Activated B cell treated with CpG ODN at 0.5 μM for 24 hours (primary cell): ENCODE results near the gene ST6GALNAC3. TPM values are rescaled to one million over a fixed set of nuclear protein-coding genes. Genes with fewer than 3 reads are reported as not detected.

ENCODE experiments used
- ATAC-seq: fragments of 200-7000 bp; cut with Tn5 transposase; one replicate; pipeline ENCODE4 v1.10.0; 2021; ENCODE audit warnings: low read depth, mild to moderate bottlenecking, moderate library complexity
- CTCF ChIA-PET: fragments of 350-600 bp; sonication (Branson Sonifier 250); formaldehyde crosslinking; loops from one replicate; lab custom pipeline; 2021; ENCODE audit warnings: antibody characterized with exemption; lab: Charles Lee
- POLR2A ChIA-PET: fragments of 350-600 bp; sonication (Branson Sonifier 250); formaldehyde crosslinking; loops from one replicate; lab custom pipeline; 2021; ENCODE audit warnings: antibody characterized with exemption; lab: Charles Lee
- DNase-seq: peaks from one replicate; pipeline ENCODE4 v3.0.0; 2022
- H3K27ac Mint-ChIP-seq: one replicate; pipeline ENCODE4 v1.8.0; 2020; ENCODE audit warnings: mixed read lengths
- H3K27me3 Mint-ChIP-seq: one replicate; pipeline ENCODE4 v1.8.0; 2021; ENCODE audit warnings: mixed read lengths
- H3K36me3 Mint-ChIP-seq: one replicate; pipeline ENCODE4 v1.8.0; 2021; ENCODE audit warnings: low read depth, mixed read lengths
- H3K4me1 Mint-ChIP-seq: one replicate; pipeline ENCODE4 v1.8.0; 2021; ENCODE audit warnings: mixed read lengths
- H3K4me3 Mint-ChIP-seq: one replicate; pipeline ENCODE4 v1.8.0; 2020; ENCODE audit warnings: mild to moderate bottlenecking, mixed read lengths
- H3K9me3 Mint-ChIP-seq: one replicate; pipeline ENCODE4 v1.8.0; 2020; ENCODE audit warnings: mixed read lengths
- CTCF ChIP-seq: fragments of 200-600 bp; IDR thresholded peaks from one replicate; pipeline ENCODE4 v1.8.0; 2022; ENCODE audit warnings: antibody characterized with exemption, mild to moderate bottlenecking
- intact Hi-C: fragments of 100-400 bp; cut with micrococcal nuclease; formaldehyde crosslinking; loops from one replicate; pipeline ENCODE4 v1.15.1; 2024
- total RNA-seq: library from RNA; stranded (reverse); gene quantifications from 2 replicates; pipeline ENCODE4 v1.2.3, GENCODE V29; 2022

Gene ST6GALNAC3
- total RNA-seq, 1 donor from 2014 or later = 12.6 TPM

- Mint-ChIP-seq H3K27ac (no peak overlapping the region), H3K36me3 (no peaks in the 10 kb centered on the region), H3K9me3 (no peaks in the 10 kb centered on the region), H3K27me3 (no peaks in the 10 kb centered on the region), H3K4me3 (no peak overlapping the region), H3K4me1 (peaks cover 17% of the 10 kb centered on the region)
- ATAC-seq (no peak), DNase-seq (no peak)
- intact Hi-C loops = no loop called here
- ChIA-PET POLR2A (no interaction called here), CTCF (no interaction called here)
- no peak for TF ChIP-seq CTCF
Measured at GRCh38 chr1:76269155-76269554, 194.6 kb downstream of the ST6GALNAC3 start.

- ChIA-PET CTCF (no interaction called here), POLR2A (no interaction called here)
- Mint-ChIP-seq H3K27ac (no peak overlapping the region), H3K27me3 (no peaks in the 10 kb centered on the region), H3K4me1 (peaks cover 8% of the 10 kb centered on the region), H3K36me3 (no peaks in the 10 kb centered on the region), H3K9me3 (no peaks in the 10 kb centered on the region), H3K4me3 (no peak overlapping the region)
- intact Hi-C loops = no loop called here
- no peak for DNase-seq
- no peak for ATAC-seq
- TF ChIP-seq CTCF = no peak
Measured at GRCh38 chr1:76274302-76274701, 199.8 kb downstream of the ST6GALNAC3 start.

GRCh38 chr1:76274718-76275117, 200.2 kb downstream of the ST6GALNAC3 start:
- no peak for DNase-seq
- no peak for ATAC-seq
- no peak overlapping the region for H3K27ac Mint-ChIP-seq
- peaks cover 8% of the 10 kb centered on the region for H3K4me1 Mint-ChIP-seq
- no peak overlapping the region for H3K4me3 Mint-ChIP-seq
- ChIA-PET POLR2A (no interaction called here), CTCF (no interaction called here)
- intact Hi-C loops = no loop called here
- H3K36me3 Mint-ChIP-seq = no peaks in the 10 kb centered on the region
- no peaks in the 10 kb centered on the region for H3K27me3 Mint-ChIP-seq
- TF ChIP-seq CTCF = no peak
- H3K9me3 Mint-ChIP-seq = no peaks in the 10 kb centered on the region

- ChIA-PET POLR2A (no interaction called here), CTCF (no interaction called here)
- Mint-ChIP-seq H3K9me3 (no peaks in the 10 kb centered on the region), H3K36me3 (no peaks in the 10 kb centered on the region), H3K4me1 (peaks cover 5% of the 10 kb centered on the region), H3K27me3 (no peaks in the 10 kb centered on the region), H3K4me3 (no peak overlapping the region), H3K27ac (no peak overlapping the region)
- intact Hi-C loops = no loop called here
- ATAC-seq (no peak), DNase-seq (no peak)
- TF ChIP-seq CTCF = no peak
Measured at GRCh38 chr1:76278711-76279100, 204.2 kb downstream of the ST6GALNAC3 start.

GRCh38 chr1:76279101-76279748, 204.7 kb downstream of the ST6GALNAC3 start:
- no peak for DNase-seq

More at GRCh38 chr1:76279101-76279748, 204.7 kb downstream of the ST6GALNAC3 start:
- no peaks in the 10 kb centered on the region for H3K36me3 Mint-ChIP-seq
- CTCF ChIA-PET = no interaction called here
- no peaks in the 10 kb centered on the region for H3K27me3 Mint-ChIP-seq
- H3K4me3 Mint-ChIP-seq = no peak overlapping the region
- H3K27ac Mint-ChIP-seq = no peak overlapping the region
- intact Hi-C loops = no loop called here
- POLR2A ChIA-PET = no interaction called here
- peaks cover 5% of the 10 kb centered on the region for H3K4me1 Mint-ChIP-seq
- TF ChIP-seq CTCF = no peak
- no peak for ATAC-seq
- no peaks in the 10 kb centered on the region for H3K9me3 Mint-ChIP-seq
